GM21367 (cell line): ENCODE data around the gene ZNF428.

Experiments
- ATAC-seq: cut with Tn5 transposase; IDR thresholded peaks from one replicate; pipeline ENCODE4 v1.9.1; 2021; ENCODE audit not compliant: unreplicated experiment

ZNF428 gene

GRCh38 chr19:43563816-43564457 is 55.5 kb downstream of the ZNF428 start:
- no peak for ATAC-seq

- peak; percentile 67 for ATAC-seq
Measured at GRCh38 chr19:43562698-43563241, 56.7 kb downstream of the ZNF428 start.

GRCh38 chr19:43562226-43562697 is 57.2 kb downstream of the ZNF428 start:
- no peak for ATAC-seq

GRCh38 chr19:43561139-43561970 is 58.1 kb downstream of the ZNF428 start:
- no peak for ATAC-seq

- ATAC-seq = no peak
Measured at GRCh38 chr19:43560687-43561086, 58.7 kb downstream of the ZNF428 start.
